GM18867 (cell line): ENCODE data around the gene PARD3.
"Not testable (repeated sequence)": the region's sequence is repeated elsewhere in the genome, so short reads cannot be mapped to it uniquely, and the experiment has no call there.

ENCODE experiments used
- ATAC-seq: cut with Tn5 transposase; IDR thresholded peaks from one replicate; pipeline ENCODE4 v1.9.1; 2021; ENCODE audit warnings: mild to moderate bottlenecking, moderate library complexity; ENCODE audit not compliant: unreplicated experiment

PARD3 gene

GRCh38 chr10:34359435-34359813, 455.7 kb downstream of the PARD3 start:
- ATAC-seq, result no peak

DNA sequence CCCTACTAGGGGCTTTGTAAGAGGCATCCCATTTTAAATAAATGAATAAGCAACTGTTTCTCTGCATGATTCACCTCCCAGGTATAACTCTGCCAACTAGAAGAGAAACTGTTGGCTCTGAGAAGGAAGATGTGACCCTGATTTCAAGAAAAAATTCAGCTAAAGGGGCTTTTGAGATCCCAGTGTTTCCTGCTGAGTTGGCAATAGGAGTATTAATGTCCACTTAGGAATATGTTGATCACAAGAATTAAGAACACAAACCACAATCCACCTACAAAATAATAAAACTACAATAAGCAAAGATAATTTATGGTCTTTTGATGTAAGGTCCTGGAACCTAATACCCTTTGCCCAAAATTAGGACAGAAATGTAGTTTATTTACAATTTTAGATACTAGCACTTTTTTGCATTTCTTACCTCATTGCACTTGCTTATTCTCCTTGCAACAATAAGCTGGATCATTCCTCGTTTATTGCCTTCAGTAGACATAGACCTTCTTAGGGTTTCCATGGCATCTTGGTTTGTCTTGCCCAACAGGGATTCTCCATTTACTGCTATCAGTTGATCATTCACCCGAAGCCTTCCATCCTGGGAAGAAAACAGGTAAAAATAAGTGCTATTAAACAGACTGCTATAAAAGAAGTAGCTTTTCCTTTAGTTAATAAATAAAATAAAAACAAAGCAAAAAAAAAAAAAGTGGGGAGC, 456.2 kb downstream of the PARD3 start:
- ATAC-seq, result no peak

GRCh38 chr10:34356463-34356862, 458.6 kb downstream of the PARD3 start:
- ATAC-seq, result no peak

GRCh38 chr10:34353530-34353929, 461.6 kb downstream of the PARD3 start:
- not testable (repeated sequence) for ATAC-seq

DNA sequence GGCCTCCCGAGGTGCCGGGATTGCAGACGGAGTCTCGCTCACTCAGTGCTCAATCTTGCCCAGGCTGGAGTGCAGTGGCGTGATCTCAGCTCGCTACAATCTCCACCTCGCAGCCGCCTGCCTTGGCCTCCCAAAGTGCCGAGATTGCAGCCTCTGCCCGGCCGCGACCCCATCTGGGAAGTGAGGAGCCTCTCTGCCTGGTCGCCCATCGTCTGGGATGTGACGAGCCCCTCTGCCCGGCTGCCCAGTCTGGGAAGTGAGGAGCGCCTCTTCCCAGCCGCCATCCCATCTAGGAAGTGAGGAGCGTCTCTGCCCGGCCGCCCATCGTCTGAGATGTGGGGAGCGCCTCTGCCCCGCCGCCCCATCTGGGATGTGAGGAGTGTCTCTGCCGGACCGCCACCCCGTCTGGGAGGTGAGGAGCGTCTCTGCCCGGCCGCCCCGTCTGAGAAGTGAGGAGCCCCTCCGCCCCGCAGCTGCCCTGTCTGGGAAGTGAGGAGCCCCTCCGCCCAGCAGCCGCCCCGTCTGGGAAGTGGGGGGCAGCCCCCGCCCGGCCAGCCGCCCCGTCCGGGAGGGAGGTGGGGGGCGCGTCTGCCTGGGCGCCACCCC, 462.4 kb downstream of the PARD3 start:
- ATAC-seq, result not testable (repeated sequence)

DNA sequence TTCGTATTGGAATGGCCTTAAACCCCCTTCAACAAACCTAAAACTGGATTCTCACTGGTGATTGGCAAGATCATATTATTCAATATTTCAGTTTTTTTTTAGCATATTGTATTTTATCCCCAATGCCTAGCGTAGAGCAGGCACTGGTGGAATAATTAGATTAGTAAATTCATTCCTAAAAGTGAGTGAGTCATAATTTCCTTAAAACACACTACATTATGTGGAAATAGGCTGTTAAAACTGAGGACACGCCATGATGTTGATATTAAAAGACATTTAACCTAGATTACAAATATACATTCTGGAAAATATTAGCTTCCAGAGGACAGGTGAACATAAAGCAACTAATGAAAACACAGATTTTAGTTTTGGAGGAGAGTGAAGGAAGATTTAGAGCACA, 463.9 kb downstream of the PARD3 start:
- ATAC-seq, result no peak

DNA sequence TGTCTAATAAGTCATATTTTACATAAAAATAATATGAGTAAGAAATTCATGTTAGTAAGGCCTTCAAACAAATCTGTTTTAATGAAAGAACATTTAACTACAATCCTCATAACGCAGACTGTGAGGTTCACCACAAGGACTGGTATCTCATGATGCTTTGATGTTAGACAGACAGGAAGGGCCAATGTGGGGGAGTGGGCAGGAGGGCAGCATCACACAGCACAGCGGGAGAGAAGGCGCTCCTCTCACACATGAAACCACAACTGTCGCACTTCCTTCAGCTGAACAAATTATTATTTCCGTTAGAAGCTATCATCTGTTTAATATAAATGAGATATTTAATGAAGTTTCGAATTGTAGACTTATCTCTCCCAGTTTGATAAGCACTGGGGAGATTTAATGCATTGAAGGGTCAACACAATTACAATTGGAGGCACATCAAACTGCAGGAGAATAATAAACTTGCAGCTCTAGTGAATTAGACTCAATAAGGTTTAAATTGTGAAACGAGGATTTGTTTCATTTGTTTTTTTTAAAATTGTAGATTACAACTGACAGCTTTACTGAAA, 466.1 kb downstream of the PARD3 start:
- ATAC-seq, result no peak

- ATAC-seq, result no peak
Measured at GRCh38 chr10:34348021-34348420, 467.1 kb downstream of the PARD3 start.

- ATAC-seq, result no peak
Measured at GRCh38 chr10:34347131-34347530, 468.0 kb downstream of the PARD3 start.

DNA sequence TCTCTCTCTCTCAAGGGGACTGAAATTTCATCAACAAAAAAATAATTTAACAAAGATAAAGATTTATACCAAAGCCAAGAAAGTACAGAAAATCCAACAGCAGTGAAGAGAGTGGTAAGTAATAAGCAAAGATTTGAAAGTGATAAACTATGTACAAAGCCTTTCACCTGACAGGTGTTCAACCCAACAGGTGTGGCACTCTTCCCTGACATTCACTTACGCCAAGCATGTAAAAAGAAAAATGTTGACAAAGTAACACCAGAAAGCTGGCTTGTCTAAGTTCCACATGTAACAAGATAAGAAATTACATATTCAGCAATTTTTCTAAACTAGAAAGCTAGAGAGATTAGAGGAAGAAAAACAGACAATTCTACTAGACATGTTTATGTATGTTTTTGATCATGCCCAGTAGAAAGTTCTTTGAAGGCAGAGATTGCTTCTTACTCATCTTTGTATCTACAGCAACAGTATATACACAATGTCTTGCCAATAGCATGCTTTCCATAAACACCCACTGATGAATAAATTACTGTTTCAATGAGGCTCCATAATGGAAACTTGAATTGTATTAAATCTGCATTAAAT, 468.5 kb downstream of the PARD3 start:
- no peak for ATAC-seq

- no peak for ATAC-seq
Measured at GRCh38 chr10:34345383-34345782, 469.7 kb downstream of the PARD3 start.

DNA sequence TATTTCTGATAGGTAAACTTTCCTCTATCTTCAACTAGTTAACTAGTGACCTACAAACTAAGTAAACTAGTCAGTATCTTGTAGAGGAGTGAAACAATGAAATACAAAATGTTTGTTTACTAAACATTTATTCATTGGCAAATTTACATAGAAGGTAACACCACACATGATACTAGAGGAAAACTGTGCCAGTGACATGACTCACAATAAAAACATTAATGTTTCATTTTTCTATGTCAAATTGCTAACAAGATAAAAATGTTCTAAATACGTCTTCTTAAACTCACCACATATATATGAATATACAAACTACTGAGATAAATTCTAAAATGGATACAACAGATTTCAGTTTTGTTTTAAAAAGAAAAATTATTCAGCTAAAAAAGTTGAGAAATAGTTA, 471.3 kb downstream of the PARD3 start:
- ATAC-seq, result no peak

- no peak for ATAC-seq
Measured at GRCh38 chr10:34341473-34341872, 473.6 kb downstream of the PARD3 start.

DNA sequence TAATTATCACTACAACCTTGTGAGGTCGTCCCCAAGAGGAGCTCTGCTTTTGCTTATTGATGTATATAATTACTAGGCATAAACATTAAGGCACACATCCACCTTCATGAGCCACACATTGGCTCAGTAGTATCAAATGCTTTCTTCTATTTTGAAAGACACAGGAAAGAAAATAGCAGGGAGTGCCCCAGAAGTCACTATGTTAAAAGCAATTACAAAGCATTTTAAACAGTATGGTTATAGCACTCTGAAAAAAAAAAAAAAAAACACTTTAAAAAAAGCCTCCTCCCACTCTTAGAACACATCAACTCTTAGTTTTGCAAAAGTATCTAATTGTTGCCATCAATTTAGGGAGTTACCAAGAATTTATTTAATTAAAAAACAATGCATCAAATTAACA, 474.2 kb downstream of the PARD3 start:
- ATAC-seq, result no peak

- no peak for ATAC-seq
Measured at GRCh38 chr10:34339816-34340553, 475.1 kb downstream of the PARD3 start.

DNA sequence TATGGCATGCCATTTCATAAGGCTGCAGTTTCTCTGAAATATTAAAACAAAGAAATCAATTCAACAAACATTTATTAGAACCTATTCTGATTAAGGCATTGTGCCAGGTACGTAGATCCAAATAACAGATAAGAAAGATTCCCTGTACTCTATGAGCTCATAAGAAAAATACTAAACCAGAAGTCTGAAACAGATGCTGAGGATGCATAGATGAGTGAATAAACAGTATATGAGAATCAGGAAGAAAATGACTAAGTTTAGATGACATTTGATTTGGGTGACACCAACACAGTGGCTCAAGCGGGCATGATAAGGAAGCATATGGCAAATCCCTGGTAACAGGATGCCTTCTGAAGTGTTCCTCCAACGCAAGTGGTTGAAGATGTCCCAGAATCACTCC, 477.2 kb downstream of the PARD3 start:
- no peak for ATAC-seq

GRCh38 chr10:34335960-34336690, 479.0 kb downstream of the PARD3 start:
- no peak for ATAC-seq

DNA sequence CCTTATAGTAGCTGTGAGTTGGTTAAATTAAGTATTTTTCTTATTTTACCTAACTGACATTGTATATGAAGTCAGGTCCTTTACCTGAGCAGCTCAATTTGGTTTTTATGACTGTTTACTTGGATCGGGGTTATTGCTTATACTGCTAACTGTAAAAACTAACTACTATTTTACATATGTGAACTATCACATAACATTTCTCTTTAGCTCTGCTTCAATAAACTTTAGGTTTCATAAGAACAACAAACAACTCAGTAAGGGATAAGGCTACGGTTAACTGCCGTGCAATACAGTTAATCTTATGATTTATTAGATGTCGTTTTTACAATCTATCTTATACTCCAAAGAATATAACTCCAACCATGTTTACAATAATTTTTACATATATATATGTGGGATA, 480.2 kb downstream of the PARD3 start:
- ATAC-seq, result no peak

- no peak for ATAC-seq
Measured at GRCh38 chr10:34333513-34333912, 481.6 kb downstream of the PARD3 start.

GRCh38 chr10:34327184-34327583, 487.9 kb downstream of the PARD3 start:
- ATAC-seq, result no peak

- ATAC-seq, result no peak
Measured at GRCh38 chr10:34323192-34323591, 491.9 kb downstream of the PARD3 start.
